K562 (cell line): ENCODE measurements around the gene UBE2E1. TPM values are rescaled to one million over a fixed set of nuclear protein-coding genes. Genes with fewer than 3 reads are reported as not detected.
"Not testable (repeated sequence)": the region's sequence is repeated elsewhere in the genome, so short reads cannot be mapped to it uniquely, and the experiment has no call there.

ENCODE experiments used
- CHD2 ChIP-seq: IDR thresholded peaks from 2 replicates; pipeline ENCODE4 v1.6.1; 2011; ENCODE audit warnings: low read depth, low read length
- NKRF ChIP-seq: fragments of 450-650 bp; IDR thresholded peaks from 2 replicates; pipeline ENCODE4 v1.6.1; 2016; ENCODE audit warnings: borderline replicate concordance
- RAD21 ChIP-seq, 2 experiments: fragments of 250-450 bp in 1 of 2; fragments of 450-650 bp in 1 of 2; sonication (Bioruptor Pico) in 1 of 2; formaldehyde crosslinking in 1 of 2; IDR thresholded peaks in 1 of 2; conservative IDR thresholded peaks in 1 of 2; 2 replicates each; pipeline versions ENCODE4 v1.4.0 to v1.8.0; 2020 to 2022; ENCODE audit warnings: mild to moderate bottlenecking in 2 of 2, moderate library complexity in 1 of 2
- SMAD3 ChIP-seq: fragments of 450-650 bp; formaldehyde crosslinking; conservative IDR thresholded peaks from 2 replicates; pipeline ENCODE4 v1.4.0; 2020; ENCODE audit warnings: mild to moderate bottlenecking
- TEAD4 ChIP-seq, 2 experiments: sonication (generic) in 1 of 2; formaldehyde crosslinking in 1 of 2; IDR thresholded peaks; 2 replicates each; pipeline versions ENCODE4 v1.6.1 to v1.8.0; 2012 to 2022; ENCODE audit warnings: borderline replicate concordance in 1 of 2, inconsistent platforms in 1 of 2, low read length in 1 of 2, mild to moderate bottlenecking in 1 of 2, missing genetic modification reagents in 1 of 2
- XRCC5 ChIP-seq: fragments of 200-400 bp; formaldehyde crosslinking; IDR thresholded peaks from 2 replicates; pipeline ENCODE4 v1.6.1; 2017; ENCODE audit warnings: low read depth, mild to moderate bottlenecking, low read length
- YY1 ChIP-seq, 3 experiments: IDR thresholded peaks; 2 replicates each; pipeline ENCODE4 v1.6.1; 2011; ENCODE audit warnings: low read length in 2 of 3, mild to moderate bottlenecking in 2 of 3, moderate library complexity in 2 of 3, borderline replicate concordance in 1 of 3, control low read depth in 1 of 3, low read depth in 1 of 3; ENCODE audit not compliant: insufficient read depth in 3 of 3, insufficient replicate concordance in 2 of 3, control insufficient read depth in 1 of 3, insufficient read length in 1 of 3; ENCODE audit errors: extremely low read depth in 1 of 3
- polyA plus RNA-seq, 8 experiments: library from polyadenylated mRNA; depleted of rRNA in 4 of 8; stranded (reverse) in 5 of 8; unstranded in 3 of 8; fragments of >200 nt; fragmentation: Nextera tagmentation in 2 of 8; fragmentation: Illumina TruSeq in 1 of 8; extraction: Ambion mirVana in 2 of 8; extraction: Trizol in 1 of 8; gene quantifications; 2 replicates each; pipeline versions ENCODE4 v1.2.1 to v1.2.3, GENCODE V29; 2011 to 2014; ENCODE audit warnings: inconsistent platforms in 1 of 8, missing spikeins in 1 of 8
- total RNA-seq, 7 experiments: library from RNA; depleted of rRNA in 6 of 7; stranded (reverse); fragments of >200 nt in 6 of 7; fragmentation: Illumina TruSeq in 2 of 7; extraction: Trizol in 2 of 7; gene quantifications; 2 replicates each; pipeline versions ENCODE4 v1.2.1 to v1.2.3, GENCODE V29; 2011 to 2021; ENCODE audit warnings: low replicate concordance in 1 of 7

The UBE2E1 gene
- total and polyA plus RNA-seq, 9 of the 15 experiments (the other 6 are each of a cell fraction or from before 2014, with no cell fraction given) = 54.4 to 294 (median 165) TPM

- TF ChIP-seq CHD2 (peak; percentile 67; the same call in 1 of the 2 replicates), TEAD4 (IDR thresholded peaks at IDR 0.05; ENCODE audit: low read length) (0 out of 2 replicates have a peak, but pooled peaks have one; percentile 23), NKRF (0 out of 2 replicates have a peak, but pooled peaks have one; percentile 26), XRCC5 (0 out of 2 replicates have a peak, but pooled peaks have one; percentile 20), SMAD3 (0 out of 2 replicates have a peak, but pooled peaks have one; percentile 20), RAD21 (CRISPR knock-in tag; conservative IDR thresholded peaks at IDR 0.05 in 1 of 2, IDR thresholded peaks at IDR 0.05 in 1 of 2) (0 out of 4 replicates have a peak, but pooled peaks of 1 of the 2 experiments have one; percentile 1), YY1 (IDR thresholded peaks at IDR 0.05; ENCODE audit: borderline replicate concordance in 1 of 3, control insufficient read depth in 1 of 3, extremely low read depth in 1 of 3, insufficient read depth in 3 of 3, insufficient read length in 1 of 3, insufficient replicate concordance in 2 of 3, low read depth in 1 of 3, low read length in 2 of 3) (peak in 1 of 3 experiments; percentile 82)
- TF ChIP-seq TEAD4 (CRISPR knock-in tag; IDR thresholded peaks at IDR 0.05; ENCODE audit: borderline replicate concordance) = not testable (repeated sequence)
Observed at GRCh38 chr3:23917679-23918303, 112.0 kb downstream of the UBE2E1 start (continued).
